Heart left ventricle (tissue), 13 donors: Measurements from ENCODE around the gene ENTREP1.

ENCODE experiments used
- CTCF ChIP-seq, 12 donors: fragments of 200-600 bp; sonication (generic) in 4 of 12; IDR thresholded peaks; one replicate each; pipeline versions ENCODE4 v1.5.0 to v1.8.0; 2018 to 2022; ENCODE audit warnings: antibody characterized with exemption in 12 of 12, mild to moderate bottlenecking in 5 of 12
- POLR2A ChIP-seq, 2 donors: fragments of 450-650 bp; IDR thresholded peaks; one replicate each; pipeline ENCODE4 v1.6.1; 2017; ENCODE audit warnings: antibody characterized with exemption in 2 of 2, mild to moderate bottlenecking in 2 of 2, moderate library complexity in 2 of 2
- donor health status: ischemic (EF 13 %, LVEDD 7.1; RV severe dilation, severe dysfunction).
- donor health status: DM: no; HTN: yes; CAD: no.
- donor health status: DM: no; HTN: no; CAD: no.
- donor health status: ischemic (EF 25% LVEDD 6.9; RV normal size, moderate dysfunction).
- donor health status: ischemic (EF 25% LVEDD 5.7; RV mildly dilated, moderate dysfunction).
- donor health status: ischemic (EF 35%, LVEDD 5.7; RV mildly dilated, moderate dysfunction).
- donor health status: nonischemic (EF 11% LVEDD 7.7; RV severe dilation, severe dysfunction).
- donor health status: DM: yes; HTN: yes; CAD: no.
- donor health status: PGD.
- donor health status: ischemic (EF 29% LVEDD 5.4; RV normal size, mild dysfunction).
- donor health status: nonischemic (EF 23%, LVEDD 6.1; RV moderate dilation, normal function).

- TF ChIP-seq CTCF (IDR thresholded peaks at IDR 0.05) (no peak), POLR2A (IDR thresholded peaks at IDR 0.05) (no peak)
Measured at GRCh38 chr9:69385581-69386033, 60.6 kb downstream of the ENTREP1 start.
